A673 (cell line): ENCODE results near the gene GSE1. TPM values are rescaled to one million over a fixed set of nuclear protein-coding genes. Genes with fewer than 3 reads are reported as not detected.
A peak's percentile ranks its signal among the peaks of the same experiment; 100 is the strongest.

ENCODE experiments used
- BruUV-seq: library from RNA; stranded (reverse); fragments of 400-500 nt; replicated peaks from 2 replicates; lab custom pipeline; 2021; lab: Mats Ljungman, UMichigan
- CTCF ChIA-PET: fragments of 300-600 bp; sonication (Branson Sonifier 250); formaldehyde crosslinking; loops from one replicate; lab custom pipeline; 2022; ENCODE audit warnings: antibody characterized with exemption; lab: Charles Lee
- POLR2A ChIA-PET: fragments of 300-600 bp; sonication (Branson Sonifier 250); formaldehyde crosslinking; loops from one replicate; lab custom pipeline; 2022; ENCODE audit warnings: antibody characterized with exemption; ENCODE audit not compliant: low non-redundant PET; lab: Charles Lee
- DNase-seq: peaks from one replicate; pipeline ENCODE4 v3.0.0-alpha.2; 2015; ENCODE audit warnings: low spot score
- H3K27ac ChIP-seq: fragments of 200-600 bp; sonication (generic); 2 replicates; pipeline ENCODE4 v1.5.1; 2016; ENCODE audit warnings: mixed run types, low read depth, mild to moderate bottlenecking, mixed read lengths, antibody characterized with exemption, low read length; ENCODE audit not compliant: poor library complexity, severe bottlenecking
- H3K27me3 ChIP-seq: fragments of 200-600 bp; sonication (generic); replicated peaks from 2 replicates; pipeline ENCODE4 v1.6.1; 2017; ENCODE audit warnings: mixed run types, low read depth, mild to moderate bottlenecking, mixed read lengths, antibody characterized with exemption, low read length; ENCODE audit not compliant: insufficient read depth, poor library complexity
- H3K36me3 ChIP-seq: fragments of 200-600 bp; sonication (generic); 2 replicates; pipeline ENCODE4 v1.6.1; 2016; ENCODE audit warnings: mixed run types, mild to moderate bottlenecking, mixed read lengths, antibody characterized with exemption, low read length; ENCODE audit not compliant: insufficient read depth, poor library complexity, severe bottlenecking
- H3K4me1 ChIP-seq: fragments of 200-600 bp; sonication (generic); 2 replicates; pipeline ENCODE4 v1.6.1; 2017; ENCODE audit warnings: mixed run types, mild to moderate bottlenecking, mixed read lengths, antibody characterized with exemption, low read length; ENCODE audit not compliant: insufficient read depth, poor library complexity, severe bottlenecking
- H3K4me3 ChIP-seq: fragments of 200-600 bp; sonication (generic); 2 replicates; pipeline ENCODE4 v1.5.1; 2016; ENCODE audit warnings: low read depth, mixed run types, mild to moderate bottlenecking, mixed read lengths, low read length; ENCODE audit not compliant: poor library complexity, severe bottlenecking
- H3K9me3 ChIP-seq: fragments of 200-600 bp; sonication (generic); 2 replicates; pipeline ENCODE4 v1.6.1; 2016; ENCODE audit warnings: mixed run types, low read depth, mild to moderate bottlenecking, mixed read lengths, antibody characterized with exemption, low read length; ENCODE audit not compliant: poor library complexity, severe bottlenecking
- EZH2 ChIP-seq: fragments of 200-600 bp; sonication (generic); IDR thresholded peaks from 2 replicates; pipeline ENCODE4 v1.6.1; 2017; ENCODE audit warnings: borderline replicate concordance, low read depth, mild to moderate bottlenecking, mixed read lengths, antibody characterized with exemption, low read length; ENCODE audit not compliant: poor library complexity, severe bottlenecking
- intact Hi-C: fragments of 100-400 bp; cut with micrococcal nuclease; formaldehyde crosslinking; loops from one replicate; pipeline ENCODE4 v1.10.0; 2022; ENCODE audit not compliant: unreplicated experiment
- total RNA-seq: library from RNA; stranded (reverse); gene quantifications from 2 replicates; pipeline ENCODE4 v1.2.3, GENCODE V29; 2021
- TF ChIP-seq, protein P1 (sequence below): fragments of 300-800, 200-600 bp; sonication (generic); conservative IDR thresholded peaks from 2 replicates; pipeline ENCODE4 v1.5.1; 2017; ENCODE audit warnings: low read depth, mild to moderate bottlenecking, antibody characterized with exemption, low read length, moderate library complexity, mixed read lengths

The GSE1 gene
- total RNA-seq, 1 experiment from 2014 or later, result 64.2 TPM

GRCh38 chr16:85633438-85633743 is 20.3 kb downstream of the GSE1 start:
- POLR2A ChIA-PET, result no interaction called here
- DNase-seq, result no peak
- CTCF ChIA-PET, result no interaction called here
- no peak overlapping the region for H3K27ac ChIP-seq
- peaks cover 7% of the 10 kb centered on the region for H3K4me1 ChIP-seq
- peaks cover 12% of the 10 kb centered on the region for H3K9me3 ChIP-seq
- TF ChIP-seq EZH2, result no peak
- TF ChIP-seq, protein P1, sequence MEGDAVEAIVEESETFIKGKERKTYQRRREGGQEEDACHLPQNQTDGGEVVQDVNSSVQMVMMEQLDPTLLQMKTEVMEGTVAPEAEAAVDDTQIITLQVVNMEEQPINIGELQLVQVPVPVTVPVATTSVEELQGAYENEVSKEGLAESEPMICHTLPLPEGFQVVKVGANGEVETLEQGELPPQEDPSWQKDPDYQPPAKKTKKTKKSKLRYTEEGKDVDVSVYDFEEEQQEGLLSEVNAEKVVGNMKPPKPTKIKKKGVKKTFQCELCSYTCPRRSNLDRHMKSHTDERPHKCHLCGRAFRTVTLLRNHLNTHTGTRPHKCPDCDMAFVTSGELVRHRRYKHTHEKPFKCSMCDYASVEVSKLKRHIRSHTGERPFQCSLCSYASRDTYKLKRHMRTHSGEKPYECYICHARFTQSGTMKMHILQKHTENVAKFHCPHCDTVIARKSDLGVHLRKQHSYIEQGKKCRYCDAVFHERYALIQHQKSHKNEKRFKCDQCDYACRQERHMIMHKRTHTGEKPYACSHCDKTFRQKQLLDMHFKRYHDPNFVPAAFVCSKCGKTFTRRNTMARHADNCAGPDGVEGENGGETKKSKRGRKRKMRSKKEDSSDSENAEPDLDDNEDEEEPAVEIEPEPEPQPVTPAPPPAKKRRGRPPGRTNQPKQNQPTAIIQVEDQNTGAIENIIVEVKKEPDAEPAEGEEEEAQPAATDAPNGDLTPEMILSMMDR, result no peak
- H3K4me3 ChIP-seq, result no peak overlapping the region
- H3K27me3 ChIP-seq, result no peaks in the 10 kb centered on the region
- BruUV-seq, result no TSS peak
- peaks cover 3% of the 10 kb centered on the region for H3K36me3 ChIP-seq
- intact Hi-C loops, result no loop called here

- Histone ChIP-seq H3K36me3 (peaks cover 3% of the 10 kb centered on the region), H3K27ac (no peak overlapping the region), H3K4me3 (no peak overlapping the region), H3K9me3 (peaks cover 11% of the 10 kb centered on the region), H3K27me3 (no peaks in the 10 kb centered on the region), H3K4me1 (peaks cover 11% of the 10 kb centered on the region)
- CTCF ChIA-PET, result no interaction called here
- no peak for DNase-seq
- no TSS peak for BruUV-seq
- no peak for TF ChIP-seq EZH2
- TF ChIP-seq, protein P1, result no peak
- intact Hi-C loops, result no loop called here
- POLR2A ChIA-PET, result no interaction called here
Observed at GRCh38 chr16:85633888-85634287, 20.8 kb downstream of the GSE1 start.

DNA sequence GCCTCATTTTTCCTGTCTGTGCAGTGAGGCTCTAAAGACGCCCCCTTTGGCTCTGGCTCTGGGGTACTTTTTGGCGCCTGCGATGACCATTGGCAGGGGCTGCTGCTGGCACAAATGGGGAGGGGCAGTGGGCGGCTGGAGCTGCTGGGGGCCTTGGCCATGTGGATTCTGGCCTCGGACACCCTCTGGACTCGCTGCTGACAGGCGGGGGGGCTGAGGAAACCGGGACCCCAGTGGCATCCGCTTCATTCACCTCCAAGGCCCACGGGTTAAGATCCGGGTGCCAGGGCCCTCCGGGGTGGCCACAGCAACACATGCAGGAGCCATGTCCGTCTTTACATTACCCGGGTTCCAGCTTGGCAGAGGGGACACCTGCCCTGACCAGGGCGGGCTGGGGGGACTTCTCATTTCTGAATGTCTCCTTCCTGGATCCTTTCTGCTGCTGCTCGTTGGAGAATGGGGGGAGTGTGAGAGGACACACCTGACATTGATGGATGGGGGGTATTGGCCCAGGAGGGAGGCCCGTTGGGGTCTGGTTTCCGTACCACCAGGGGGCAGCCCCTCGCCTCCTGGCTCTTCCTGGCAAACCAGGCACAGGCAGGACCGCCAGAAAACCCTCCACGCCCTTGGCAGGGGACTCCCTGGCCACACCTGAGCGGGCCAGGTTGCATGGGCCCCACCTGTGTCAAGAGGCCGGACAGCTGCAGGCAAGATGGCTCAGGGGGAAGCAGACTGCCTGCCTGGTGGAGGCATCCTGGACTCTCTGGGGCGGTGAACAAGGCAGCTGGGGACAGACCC is 21.8 kb downstream of the GSE1 start:
- POLR2A ChIA-PET, result no interaction called here
- TF ChIP-seq, protein P1, result peak; percentile 54
- TF ChIP-seq EZH2, result no peak
- DNase-seq, result no peak
- Histone ChIP-seq H3K27ac (no peak overlapping the region), H3K27me3 (no peaks in the 10 kb centered on the region), H3K36me3 (no peaks in the 10 kb centered on the region), H3K9me3 (peaks cover under 1% of the 10 kb centered on the region), H3K4me1 (peaks cover 22% of the 10 kb centered on the region), H3K4me3 (no peak overlapping the region)
- intact Hi-C loops, result no loop called here
- BruUV-seq, result no TSS peak
- CTCF ChIA-PET, result interaction anchor here (1.3 kb wide), 1 partner anchor 18 kb away, joined by 5 read pairs; no protein-coding TSS in a partner anchor
